Large intestine (tissue), 3 donors: ENCODE results near the gene SLC5A7. TPM values are rescaled to one million over a fixed set of nuclear protein-coding genes. Genes with fewer than 3 reads are reported as not detected.

Experiments
- DNase-seq, 2 donors: peaks; one replicate each; pipeline versions ENCODE4 v3.0.0 to v3.0.0-alpha.2; 2013
- H3K27ac ChIP-seq: one replicate; pipeline ENCODE4 v1.5.1; 2013; ENCODE audit warnings: low read length
- H3K27me3 ChIP-seq: 2 replicates; pipeline ENCODE4 v1.6.1; 2013; ENCODE audit warnings: low read length; ENCODE audit not compliant: control insufficient read depth, insufficient read depth
- H3K36me3 ChIP-seq: 2 replicates; pipeline ENCODE4 v1.6.1; 2013; ENCODE audit warnings: low read length; ENCODE audit not compliant: control insufficient read depth, insufficient read depth
- H3K4me1 ChIP-seq: one replicate; pipeline ENCODE4 v1.6.1; 2013; ENCODE audit warnings: low read length; ENCODE audit not compliant: control insufficient read depth, insufficient read depth
- H3K4me3 ChIP-seq: one replicate; pipeline ENCODE4 v1.5.1; 2013; ENCODE audit warnings: low read length
- H3K9me3 ChIP-seq: one replicate; pipeline ENCODE4 v1.6.1; 2013; ENCODE audit warnings: mild to moderate bottlenecking, low read depth, low read length, moderate library complexity; ENCODE audit not compliant: control insufficient read depth
- WGBS: methylation state at CpG from one replicate; pipeline ENCODE4 v1.1.5; 2013; ENCODE audit warnings: low lambda C conversion rate; ENCODE audit not compliant: insufficient coverage; 5-methylcytosine and 5-hydroxymethylcytosine counted together
- polyA plus RNA-seq: library from polyadenylated mRNA; unstranded; fragments of 120-200 nt; gene quantifications from one replicate; pipeline ENCODE4 v1.2.1, GENCODE V29; 2013

SLC5A7 gene
- polyA plus RNA-seq, 1 donor, result 7.1 TPM

- Histone ChIP-seq H3K9me3 (no peaks in the 10 kb centered on the region), H3K4me3 (no peak overlapping the region), H3K36me3 (no peaks in the 10 kb centered on the region), H3K27me3 (no peaks in the 10 kb centered on the region), H3K4me1 (no peaks in the 10 kb centered on the region), H3K27ac (no peak overlapping the region)
- no peak for DNase-seq
- WGBS, result no CpG with 5 or more reads among the region's 4 CpGs
These were observed 75.2 kb downstream of the SLC5A7 start for GRCh38 chr2:108061439-108062042.

Other genes starting within 250 kb of the SLC5A7 start
- gene RGPD4, start 159.6 kb upstream of the SLC5A7 start, polyA plus RNA-seq, result 0.01 TPM